Stomach (tissue), 4 donors: ENCODE results near the gene NPTX1.

Experiments used
- EP300 ChIP-seq: sonication (generic); formaldehyde crosslinking; IDR thresholded peaks from one replicate; pipeline ENCODE4 v1.6.1; 2017; ENCODE audit warnings: antibody characterized with exemption
- POLR2A ChIP-seq, 4 donors: fragments of 450-650 bp; IDR thresholded peaks; one replicate each; pipeline ENCODE4 v1.6.1; 2016; ENCODE audit warnings: antibody characterized with exemption in 4 of 4, control low read depth in 2 of 4, mild to moderate bottlenecking in 1 of 4, moderate library complexity in 1 of 4
- POLR2AphosphoS5 ChIP-seq, 3 donors: sonication (generic); formaldehyde crosslinking; IDR thresholded peaks; one replicate each; pipeline ENCODE4 v1.6.1; 2016; ENCODE audit warnings: antibody characterized with exemption in 3 of 3
- TF ChIP-seq, protein P1 (sequence below), 7 experiments: fragments of 450-650 bp in 4 of 7; fragments of 200-600 bp in 3 of 7; sonication (generic) in 3 of 7; IDR thresholded peaks; one replicate each; pipeline ENCODE4 v1.5.1; 2016 to 2019; ENCODE audit warnings: antibody characterized with exemption in 7 of 7, control low read depth in 2 of 7, mild to moderate bottlenecking in 1 of 7

DNA sequence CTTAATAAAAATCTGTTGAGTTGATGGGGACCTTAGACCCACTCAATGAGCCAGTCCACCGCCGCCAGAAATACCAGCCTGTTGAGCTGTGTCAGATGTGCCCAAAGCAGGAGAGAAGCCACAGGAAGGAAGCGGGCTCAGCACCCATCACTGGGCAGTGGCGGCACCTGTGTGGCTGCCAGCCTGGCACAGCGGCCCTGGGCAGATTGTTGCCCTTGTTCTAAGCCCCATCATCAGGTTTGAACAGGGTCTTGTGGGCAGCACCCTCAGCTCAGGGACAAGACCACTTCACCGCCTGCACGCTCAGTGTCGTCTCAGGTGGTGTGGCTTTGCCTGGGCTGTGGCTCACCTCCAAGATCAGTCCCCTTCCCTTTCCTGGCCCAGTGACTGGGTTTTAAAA is 52.1 kb downstream of the NPTX1 start:
- TF ChIP-seq, protein P1, sequence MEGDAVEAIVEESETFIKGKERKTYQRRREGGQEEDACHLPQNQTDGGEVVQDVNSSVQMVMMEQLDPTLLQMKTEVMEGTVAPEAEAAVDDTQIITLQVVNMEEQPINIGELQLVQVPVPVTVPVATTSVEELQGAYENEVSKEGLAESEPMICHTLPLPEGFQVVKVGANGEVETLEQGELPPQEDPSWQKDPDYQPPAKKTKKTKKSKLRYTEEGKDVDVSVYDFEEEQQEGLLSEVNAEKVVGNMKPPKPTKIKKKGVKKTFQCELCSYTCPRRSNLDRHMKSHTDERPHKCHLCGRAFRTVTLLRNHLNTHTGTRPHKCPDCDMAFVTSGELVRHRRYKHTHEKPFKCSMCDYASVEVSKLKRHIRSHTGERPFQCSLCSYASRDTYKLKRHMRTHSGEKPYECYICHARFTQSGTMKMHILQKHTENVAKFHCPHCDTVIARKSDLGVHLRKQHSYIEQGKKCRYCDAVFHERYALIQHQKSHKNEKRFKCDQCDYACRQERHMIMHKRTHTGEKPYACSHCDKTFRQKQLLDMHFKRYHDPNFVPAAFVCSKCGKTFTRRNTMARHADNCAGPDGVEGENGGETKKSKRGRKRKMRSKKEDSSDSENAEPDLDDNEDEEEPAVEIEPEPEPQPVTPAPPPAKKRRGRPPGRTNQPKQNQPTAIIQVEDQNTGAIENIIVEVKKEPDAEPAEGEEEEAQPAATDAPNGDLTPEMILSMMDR (IDR thresholded peaks at IDR 0.05) = no peak
- TF ChIP-seq EP300 (no peak), POLR2A (IDR thresholded peaks at IDR 0.05) (no peak), POLR2AphosphoS5 (IDR thresholded peaks at IDR 0.05) (no peak)
